ENCODE measurements around the gene STXBP4.

DNA sequence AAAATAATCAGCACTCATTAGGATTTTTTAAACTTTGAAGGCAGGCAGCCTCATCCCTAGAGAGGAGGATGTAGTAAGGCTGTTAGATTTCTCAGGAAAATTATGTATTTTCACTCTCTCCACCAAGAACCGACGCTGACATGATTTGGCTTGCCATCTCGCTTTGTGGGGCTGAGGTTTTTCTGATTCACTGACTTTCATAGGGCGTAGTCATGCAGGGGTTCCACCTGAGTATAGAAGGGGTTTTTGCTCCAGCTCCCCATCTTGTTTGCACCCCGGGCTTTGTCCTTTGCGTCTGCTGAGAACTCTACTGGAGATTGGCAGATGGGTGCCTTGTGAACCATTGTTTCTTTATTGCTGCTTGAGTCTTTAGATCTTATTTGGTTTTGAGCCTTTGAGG is 47.7 kb upstream of the STXBP4 start:
- TF ChIP-seq, protein P1, sequence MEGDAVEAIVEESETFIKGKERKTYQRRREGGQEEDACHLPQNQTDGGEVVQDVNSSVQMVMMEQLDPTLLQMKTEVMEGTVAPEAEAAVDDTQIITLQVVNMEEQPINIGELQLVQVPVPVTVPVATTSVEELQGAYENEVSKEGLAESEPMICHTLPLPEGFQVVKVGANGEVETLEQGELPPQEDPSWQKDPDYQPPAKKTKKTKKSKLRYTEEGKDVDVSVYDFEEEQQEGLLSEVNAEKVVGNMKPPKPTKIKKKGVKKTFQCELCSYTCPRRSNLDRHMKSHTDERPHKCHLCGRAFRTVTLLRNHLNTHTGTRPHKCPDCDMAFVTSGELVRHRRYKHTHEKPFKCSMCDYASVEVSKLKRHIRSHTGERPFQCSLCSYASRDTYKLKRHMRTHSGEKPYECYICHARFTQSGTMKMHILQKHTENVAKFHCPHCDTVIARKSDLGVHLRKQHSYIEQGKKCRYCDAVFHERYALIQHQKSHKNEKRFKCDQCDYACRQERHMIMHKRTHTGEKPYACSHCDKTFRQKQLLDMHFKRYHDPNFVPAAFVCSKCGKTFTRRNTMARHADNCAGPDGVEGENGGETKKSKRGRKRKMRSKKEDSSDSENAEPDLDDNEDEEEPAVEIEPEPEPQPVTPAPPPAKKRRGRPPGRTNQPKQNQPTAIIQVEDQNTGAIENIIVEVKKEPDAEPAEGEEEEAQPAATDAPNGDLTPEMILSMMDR (IDR thresholded peaks at IDR 0.05; ENCODE audit: insufficient read depth, low read length, poor library complexity, severe bottlenecking): no peak
- TF ChIP-seq EZH2phosphoT487 (conservative IDR thresholded peaks at IDR 0.05; ENCODE audit: low read length): no peak
